Measurements from ENCODE around the gene GSTT2. TPM values are rescaled to one million over a fixed set of nuclear protein-coding genes. Genes with fewer than 3 reads are reported as not detected.
"Not testable (repeated sequence)": the region's sequence is repeated elsewhere in the genome, so short reads cannot be mapped to it uniquely, and the experiment has no call there.

GSTT2 gene
- total and polyA plus RNA-seq, 2 donors (not counting 1 experiment from before 2014, with no cell fraction given) = not detected

GRCh38 chr22:23974345-23974744 lies 5.6 kb upstream of the GSTT2 start, which contains the start of gene DDT:
TSS of gene DDT (minus strand) at chr22:23974441. CDS start at chr22:23974414, 27 bp downstream.
- H3K4me2 ChIP-seq (replicated peaks; ENCODE audit: low read depth, low read length, poor library complexity, severe bottlenecking); H3K9ac ChIP-seq (ENCODE audit: low read length); H3K4me1 ChIP-seq (ENCODE audit: control insufficient read depth in 2 of 2, insufficient read depth in 2 of 2, low read length in 2 of 2); H3K27ac Mint-ChIP-seq; DNase-seq; H2AFZ ChIP-seq (ENCODE audit: insufficient read depth, low read depth, low read length, poor library complexity, severe bottlenecking); H3K27me3 Mint-ChIP-seq; CTCF ChIA-PET; H3K9me3 Mint-ChIP-seq (ENCODE audit: insufficient read depth); H3K27me3 ChIP-seq (replicated peaks in 1 of 4; ENCODE audit: control extremely low read depth in 1 of 4, control insufficient read depth in 3 of 4, insufficient read depth in 4 of 4, low read length in 3 of 4); H3K4me3 ChIP-seq (ENCODE audit: control extremely low read depth in 1 of 5, extremely low read depth in 1 of 5, insufficient read depth in 1 of 5, low read depth in 2 of 5, low read length in 4 of 5); H3K4me3 Mint-ChIP-seq; H3K27ac ChIP-seq (ENCODE audit: low read length in 2 of 2); H3K9me3 ChIP-seq (ENCODE audit: control extremely low read depth in 1 of 3, control insufficient read depth in 2 of 3, insufficient read depth in 1 of 3, low read length in 2 of 3); intact Hi-C loops (cut with micrococcal nuclease); POLR2A ChIA-PET: not testable (repeated sequence)
- Histone ChIP-seq H3K79me2 (ENCODE audit: control insufficient read depth, insufficient read depth, low read length) (peaks cover 26% of the 10 kb centered on the region), H4K20me1 (ENCODE audit: control insufficient read depth, insufficient read depth, low read length, poor library complexity, severe bottlenecking) (peaks cover 14% of the 10 kb centered on the region), H3K36me3 (replicated peaks in 1 of 2; ENCODE audit: control extremely low read depth in 1 of 2, control insufficient read depth in 1 of 2, extremely low read depth in 1 of 2, insufficient read depth in 2 of 2, low read length in 1 of 2) (peaks cover 2 to 20% of the 10 kb centered on the region in 2 experiments)
- H3K4me1 Mint-ChIP-seq = peaks cover 16% of the 10 kb centered on the region
- ATAC-seq (ENCODE audit: low read depth) = peak; percentile 91
- WGBS (ENCODE audit: insufficient coverage) = no CpG with 5 or more reads among the region's 29 CpGs

GRCh38 chr22:23974836-23975352 lies 5.0 kb upstream of the GSTT2 start:
- Histone ChIP-seq H4K20me1 (ENCODE audit: control insufficient read depth, insufficient read depth, low read length, poor library complexity, severe bottlenecking) (peaks cover 14% of the 10 kb centered on the region), H3K36me3 (replicated peaks in 1 of 2; ENCODE audit: control extremely low read depth in 1 of 2, control insufficient read depth in 1 of 2, extremely low read depth in 1 of 2, insufficient read depth in 2 of 2, low read length in 1 of 2) (peaks cover 2 to 20% of the 10 kb centered on the region in 2 experiments), H3K79me2 (ENCODE audit: control insufficient read depth, insufficient read depth, low read length) (peaks cover 20% of the 10 kb centered on the region)
- no CpG with 5 or more reads among the region's 27 CpGs for WGBS (ENCODE audit: insufficient coverage)
- H3K27me3 Mint-ChIP-seq; H3K4me1 ChIP-seq (ENCODE audit: control insufficient read depth in 2 of 2, insufficient read depth in 2 of 2, low read length in 2 of 2); H3K4me2 ChIP-seq (replicated peaks; ENCODE audit: low read depth, low read length, poor library complexity, severe bottlenecking); H3K27ac ChIP-seq (ENCODE audit: low read length in 2 of 2); POLR2A ChIA-PET; intact Hi-C loops (cut with micrococcal nuclease); H3K9me3 ChIP-seq (ENCODE audit: control extremely low read depth in 1 of 3, control insufficient read depth in 2 of 3, insufficient read depth in 1 of 3, low read length in 2 of 3); H3K4me3 Mint-ChIP-seq; CTCF ChIA-PET; H3K4me3 ChIP-seq (ENCODE audit: control extremely low read depth in 1 of 5, extremely low read depth in 1 of 5, insufficient read depth in 1 of 5, low read depth in 2 of 5, low read length in 4 of 5); H3K27ac Mint-ChIP-seq; H2AFZ ChIP-seq (ENCODE audit: insufficient read depth, low read depth, low read length, poor library complexity, severe bottlenecking); H3K9ac ChIP-seq (ENCODE audit: low read length); H3K27me3 ChIP-seq (replicated peaks in 1 of 4; ENCODE audit: control extremely low read depth in 1 of 4, control insufficient read depth in 3 of 4, insufficient read depth in 4 of 4, low read length in 3 of 4); DNase-seq; H3K9me3 Mint-ChIP-seq (ENCODE audit: insufficient read depth): not testable (repeated sequence)
- peak; percentile 54 for ATAC-seq (ENCODE audit: low read depth)
- H3K4me1 Mint-ChIP-seq = peaks cover 14% of the 10 kb centered on the region

- H3K27me3 Mint-ChIP-seq; H3K4me2 ChIP-seq (replicated peaks; ENCODE audit: low read depth, low read length, poor library complexity, severe bottlenecking); H3K27ac ChIP-seq (ENCODE audit: low read length in 2 of 2); H3K4me3 Mint-ChIP-seq; H3K4me1 ChIP-seq (ENCODE audit: control insufficient read depth in 2 of 2, insufficient read depth in 2 of 2, low read length in 2 of 2); H3K27me3 ChIP-seq (replicated peaks in 1 of 4; ENCODE audit: control extremely low read depth in 1 of 4, control insufficient read depth in 3 of 4, insufficient read depth in 4 of 4, low read length in 3 of 4); H3K27ac Mint-ChIP-seq; intact Hi-C loops (cut with micrococcal nuclease); H3K4me1 Mint-ChIP-seq; H4K20me1 ChIP-seq (ENCODE audit: control insufficient read depth, insufficient read depth, low read length, poor library complexity, severe bottlenecking); H3K79me2 ChIP-seq (ENCODE audit: control insufficient read depth, insufficient read depth, low read length); H3K4me3 ChIP-seq (ENCODE audit: control extremely low read depth in 1 of 5, extremely low read depth in 1 of 5, insufficient read depth in 1 of 5, low read depth in 2 of 5, low read length in 4 of 5); DNase-seq; ATAC-seq (ENCODE audit: low read depth); H3K9ac ChIP-seq (ENCODE audit: low read length); H2AFZ ChIP-seq (ENCODE audit: insufficient read depth, low read depth, low read length, poor library complexity, severe bottlenecking); POLR2A ChIA-PET; H3K9me3 ChIP-seq (ENCODE audit: control extremely low read depth in 1 of 3, control insufficient read depth in 2 of 3, insufficient read depth in 1 of 3, low read length in 2 of 3); H3K36me3 ChIP-seq (replicated peaks in 1 of 2; ENCODE audit: control extremely low read depth in 1 of 2, control insufficient read depth in 1 of 2, extremely low read depth in 1 of 2, insufficient read depth in 2 of 2, low read length in 1 of 2); CTCF ChIA-PET; H3K9me3 Mint-ChIP-seq (ENCODE audit: insufficient read depth): not testable (repeated sequence)
- no CpG with 5 or more reads among the region's 12 CpGs for WGBS (ENCODE audit: insufficient coverage)
Observed at GRCh38 chr22:23977304-23977703, 2.6 kb upstream of the GSTT2 start.

GRCh38 chr22:23980567-23980966 lies 633 bp downstream of the GSTT2 start:
- intact Hi-C loops (cut with micrococcal nuclease) = loop anchor here (5.0 kb wide), 1 partner anchor 197 kb away; no protein-coding TSS in a partner anchor
- H3K27ac ChIP-seq (ENCODE audit: low read length in 2 of 2); DNase-seq; H3K27me3 Mint-ChIP-seq; H3K27ac Mint-ChIP-seq; H4K20me1 ChIP-seq (ENCODE audit: control insufficient read depth, insufficient read depth, low read length, poor library complexity, severe bottlenecking); H3K79me2 ChIP-seq (ENCODE audit: control insufficient read depth, insufficient read depth, low read length); CTCF ChIA-PET; H3K4me3 Mint-ChIP-seq; H3K4me3 ChIP-seq (ENCODE audit: control extremely low read depth in 1 of 5, extremely low read depth in 1 of 5, insufficient read depth in 1 of 5, low read depth in 2 of 5, low read length in 4 of 5); H2AFZ ChIP-seq (ENCODE audit: insufficient read depth, low read depth, low read length, poor library complexity, severe bottlenecking); H3K9me3 ChIP-seq (ENCODE audit: control extremely low read depth in 1 of 3, control insufficient read depth in 2 of 3, insufficient read depth in 1 of 3, low read length in 2 of 3); POLR2A ChIA-PET; ATAC-seq (ENCODE audit: low read depth); H3K36me3 ChIP-seq (replicated peaks in 1 of 2; ENCODE audit: control extremely low read depth in 1 of 2, control insufficient read depth in 1 of 2, extremely low read depth in 1 of 2, insufficient read depth in 2 of 2, low read length in 1 of 2); H3K4me1 ChIP-seq (ENCODE audit: control insufficient read depth in 2 of 2, insufficient read depth in 2 of 2, low read length in 2 of 2); H3K9me3 Mint-ChIP-seq (ENCODE audit: insufficient read depth); H3K4me2 ChIP-seq (replicated peaks; ENCODE audit: low read depth, low read length, poor library complexity, severe bottlenecking); H3K27me3 ChIP-seq (replicated peaks in 1 of 4; ENCODE audit: control extremely low read depth in 1 of 4, control insufficient read depth in 3 of 4, insufficient read depth in 4 of 4, low read length in 3 of 4); H3K9ac ChIP-seq (ENCODE audit: low read length); H3K4me1 Mint-ChIP-seq: not testable (repeated sequence)
- no CpG with 5 or more reads among the region's 7 CpGs for WGBS (ENCODE audit: insufficient coverage)

All from B cell (primary cell).